ENCODE data around the gene GLUL.

GLUL gene

DNA sequence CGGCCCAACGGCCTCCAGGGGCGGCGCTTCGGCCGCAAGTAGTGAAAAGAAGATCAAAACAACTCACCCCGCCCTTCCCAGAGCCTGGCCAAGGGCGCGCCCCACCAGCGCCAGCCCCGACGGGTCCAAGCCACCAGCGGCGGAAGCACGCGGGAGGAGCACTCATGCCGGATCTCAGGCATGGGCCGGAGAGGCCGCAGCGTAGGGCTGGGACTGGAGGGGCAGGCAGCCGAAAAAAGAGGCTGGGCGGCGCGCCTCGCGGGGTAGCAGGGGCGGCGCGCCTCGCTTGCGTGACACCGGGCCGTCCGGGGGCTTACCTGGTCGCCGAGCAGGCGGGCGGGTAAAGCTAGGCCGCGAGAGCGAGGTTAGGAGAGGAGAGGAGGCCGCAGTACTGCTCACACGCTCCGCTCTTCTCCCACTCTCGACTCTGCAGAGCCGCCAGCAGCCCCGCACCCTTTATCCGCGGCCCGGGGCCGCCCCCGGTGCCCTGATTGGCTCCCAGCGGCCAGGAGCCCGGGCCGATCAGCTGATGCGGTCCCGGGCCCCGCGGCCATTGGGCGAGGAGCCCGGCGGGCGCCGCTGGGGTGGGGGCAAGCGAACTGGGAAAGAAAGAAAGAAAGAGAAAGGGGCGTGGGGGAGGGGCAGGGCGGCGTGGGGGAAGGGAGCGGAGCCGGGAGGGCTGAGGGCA lies at the start of gene GLUL:
GLUL (minus strand) TSS at position 429 of the 688 bp plus-strand sequence. CDS start 3,053 bp downstream, outside the sequence.
- Histone ChIP-seq H3K4me1 (ENCODE audit: control insufficient read depth, insufficient read depth, low read length) (peaks cover 9% of the 10 kb centered on the region), H3K27ac (ENCODE audit: low read depth, low read length) (peak within 1 kb of the TSS; percentile 96), H3K4me3 (ENCODE audit: low read length) (peak within 1 kb of the TSS; percentile 72), H3K27me3 (ENCODE audit: control insufficient read depth, insufficient read depth, low read length) (no peaks in the 10 kb centered on the region), H3K36me3 (ENCODE audit: control insufficient read depth, insufficient read depth, low read length) (peaks cover 14% of the 10 kb centered on the region), H3K9ac (ENCODE audit: low read length) (peak within 1 kb of the TSS; percentile 86)

DNA sequence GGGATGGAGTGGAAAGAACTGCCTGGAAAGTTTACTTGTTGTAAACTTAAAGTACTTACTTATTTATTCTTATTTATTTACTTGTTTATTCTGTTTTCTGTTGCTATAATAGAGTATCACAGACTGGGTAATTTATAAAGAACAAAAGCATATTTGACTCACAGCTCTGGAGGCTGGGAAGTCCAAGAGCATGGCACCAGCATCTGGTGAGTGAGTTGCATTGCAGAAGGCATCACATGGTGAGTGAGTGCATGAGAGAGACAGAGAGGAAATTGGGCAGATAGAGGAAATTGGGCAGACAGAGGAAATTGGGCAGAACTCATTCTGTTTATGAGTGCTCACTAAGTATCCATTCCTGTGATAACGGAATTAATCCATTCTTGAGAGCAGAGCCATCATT lies 46.7 kb upstream of the GLUL start:
- H3K9ac ChIP-seq (ENCODE audit: low read length): no peak overlapping the region
- H3K27me3 ChIP-seq (ENCODE audit: control insufficient read depth, insufficient read depth, low read length): no peaks in the 10 kb centered on the region
- no peaks in the 10 kb centered on the region for H3K4me1 ChIP-seq (ENCODE audit: control insufficient read depth, insufficient read depth, low read length)
- no peak overlapping the region for H3K27ac ChIP-seq (ENCODE audit: low read depth, low read length)
- H3K36me3 ChIP-seq (ENCODE audit: control insufficient read depth, insufficient read depth, low read length): no peaks in the 10 kb centered on the region
- H3K4me3 ChIP-seq (ENCODE audit: low read length): no peak overlapping the region

- Histone ChIP-seq H3K27ac (ENCODE audit: low read depth, low read length) (no peak overlapping the region), H3K9ac (ENCODE audit: low read length) (no peak overlapping the region), H3K4me3 (ENCODE audit: low read length) (no peak overlapping the region), H3K4me1 (ENCODE audit: control insufficient read depth, insufficient read depth, low read length) (no peaks in the 10 kb centered on the region), H3K27me3 (ENCODE audit: control insufficient read depth, insufficient read depth, low read length) (no peaks in the 10 kb centered on the region), H3K36me3 (ENCODE audit: control insufficient read depth, insufficient read depth, low read length) (no peaks in the 10 kb centered on the region)
These were observed 42.0 kb upstream of the GLUL start for GRCh38 chr1:182433580-182433979.

DNA sequence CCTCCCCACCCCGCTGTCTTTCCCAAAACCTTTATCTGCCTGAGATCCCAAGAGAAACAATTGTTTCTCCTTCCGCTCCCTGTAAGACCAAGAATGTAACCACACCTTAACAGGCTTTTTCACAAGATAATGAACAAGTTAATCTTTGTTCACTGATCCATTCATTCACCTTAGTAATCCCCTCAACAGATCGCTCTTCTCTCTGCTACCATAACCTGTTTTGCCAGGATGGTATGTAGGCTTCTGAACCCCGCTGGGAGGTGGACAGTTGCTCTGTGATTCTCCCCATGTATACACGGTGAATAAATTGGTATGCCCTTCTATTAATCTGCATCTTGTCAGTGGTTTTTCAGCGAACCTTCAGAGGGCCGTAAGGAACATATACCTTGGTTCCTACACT lies 39.7 kb upstream of the GLUL start:
- Histone ChIP-seq H3K4me1 (ENCODE audit: control insufficient read depth, insufficient read depth, low read length) (no peaks in the 10 kb centered on the region), H3K36me3 (ENCODE audit: control insufficient read depth, insufficient read depth, low read length) (no peaks in the 10 kb centered on the region), H3K4me3 (ENCODE audit: low read length) (no peak overlapping the region), H3K27ac (ENCODE audit: low read depth, low read length) (no peak overlapping the region), H3K27me3 (ENCODE audit: control insufficient read depth, insufficient read depth, low read length) (no peaks in the 10 kb centered on the region), H3K9ac (ENCODE audit: low read length) (no peak overlapping the region)

DNA sequence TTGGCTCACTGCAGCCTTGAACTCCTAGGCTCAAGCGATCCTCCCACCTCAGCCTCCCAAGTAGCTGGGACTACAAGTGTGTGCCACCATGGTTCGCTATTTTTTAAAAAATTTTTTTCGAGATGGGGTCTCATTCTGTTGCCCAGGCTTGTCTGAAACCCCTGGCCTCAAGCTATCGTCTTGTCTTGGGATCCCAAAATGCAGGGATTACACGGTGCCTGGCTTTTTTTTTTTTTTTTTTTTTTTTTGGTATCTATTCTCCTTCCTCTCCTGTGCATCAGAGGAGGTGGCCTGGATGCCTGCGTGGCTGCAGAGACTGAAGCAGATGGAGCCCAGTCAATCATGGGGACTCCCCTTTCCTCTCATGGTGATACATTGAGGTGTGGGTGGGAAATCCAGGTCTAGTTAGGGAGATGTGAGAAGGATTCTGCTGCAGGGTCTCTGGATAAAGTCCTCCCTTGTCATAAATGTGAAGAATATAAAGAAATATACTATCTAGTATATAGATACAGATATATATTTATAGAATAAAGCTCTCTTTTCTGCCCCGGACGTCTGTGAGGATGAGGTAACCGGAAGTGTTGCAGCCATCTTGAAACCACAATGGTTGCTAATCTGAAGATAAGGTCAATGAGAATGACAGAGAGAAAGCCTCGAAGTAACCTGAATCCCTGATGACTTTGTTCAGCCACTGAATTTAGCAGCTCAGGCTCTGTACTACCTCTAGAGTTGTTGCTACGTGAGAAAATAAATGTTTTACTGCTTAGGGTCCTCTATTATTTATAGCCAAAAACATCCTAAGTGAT lies 38.9 kb upstream of the GLUL start:
- Histone ChIP-seq H3K36me3 (ENCODE audit: control insufficient read depth, insufficient read depth, low read length) (no peaks in the 10 kb centered on the region), H3K27ac (ENCODE audit: low read depth, low read length) (no peak overlapping the region), H3K9ac (ENCODE audit: low read length) (no peak overlapping the region), H3K4me1 (ENCODE audit: control insufficient read depth, insufficient read depth, low read length) (no peaks in the 10 kb centered on the region), H3K4me3 (ENCODE audit: low read length) (no peak overlapping the region), H3K27me3 (ENCODE audit: control insufficient read depth, insufficient read depth, low read length) (no peaks in the 10 kb centered on the region)

DNA sequence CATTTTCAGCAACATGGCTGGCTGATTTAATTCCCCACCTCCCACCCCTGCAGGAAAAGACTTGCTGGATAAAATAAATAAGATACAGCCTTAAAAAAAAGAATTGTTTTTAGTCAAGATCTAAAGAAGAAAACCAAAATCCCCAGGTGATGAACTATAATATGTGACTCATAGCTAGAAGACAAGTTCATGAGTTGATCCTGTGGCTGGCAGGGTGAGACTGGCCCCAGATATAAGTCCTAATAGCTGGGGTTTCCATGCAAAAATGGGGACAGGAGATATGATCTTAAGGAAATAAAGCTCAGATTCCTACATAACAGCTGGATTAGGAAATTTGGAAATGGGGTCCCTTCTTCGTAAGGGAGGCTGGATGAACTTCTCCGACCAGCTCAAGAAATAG lies 36.5 kb upstream of the GLUL start:
- no peaks in the 10 kb centered on the region for H3K36me3 ChIP-seq (ENCODE audit: control insufficient read depth, insufficient read depth, low read length)
- no peak overlapping the region for H3K27ac ChIP-seq (ENCODE audit: low read depth, low read length)
- H3K9ac ChIP-seq (ENCODE audit: low read length): no peak overlapping the region
- H3K4me3 ChIP-seq (ENCODE audit: low read length): no peak overlapping the region
- H3K27me3 ChIP-seq (ENCODE audit: control insufficient read depth, insufficient read depth, low read length): no peaks in the 10 kb centered on the region
- H3K4me1 ChIP-seq (ENCODE audit: control insufficient read depth, insufficient read depth, low read length): no peaks in the 10 kb centered on the region

GRCh38 chr1:182426442-182427430 lies 35.1 kb upstream of the GLUL start:
- H3K4me1 ChIP-seq (ENCODE audit: control insufficient read depth, insufficient read depth, low read length): no peaks in the 10 kb centered on the region

DNA sequence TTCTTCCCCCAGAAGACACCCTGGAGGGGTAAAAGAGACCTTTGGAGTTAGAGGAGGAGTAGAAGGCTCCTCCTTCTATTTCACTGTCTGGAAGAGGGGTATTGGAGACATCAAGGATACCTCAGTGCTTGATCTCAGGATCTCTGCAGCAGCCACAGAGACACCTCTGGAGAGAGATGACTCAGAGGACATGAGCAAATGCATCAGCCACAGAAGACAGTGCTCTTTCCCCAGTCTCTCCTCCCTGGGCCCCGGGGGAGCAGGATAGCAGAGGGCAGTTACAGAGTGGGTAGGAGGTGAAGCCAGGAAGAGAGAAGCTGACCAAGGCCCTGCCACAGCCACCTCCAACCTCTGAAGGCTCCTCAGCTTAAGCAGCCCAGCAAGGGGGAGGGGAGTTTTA lies 24.2 kb upstream of the GLUL start:
- Histone ChIP-seq H3K27ac (ENCODE audit: low read depth, low read length) (no peak overlapping the region), H3K4me1 (ENCODE audit: control insufficient read depth, insufficient read depth, low read length) (no peaks in the 10 kb centered on the region), H3K9ac (ENCODE audit: low read length) (no peak overlapping the region)

More at GRCh38 chr1:182426442-182427430, 35.1 kb upstream of the GLUL start:
- Histone ChIP-seq H3K27me3 (ENCODE audit: control insufficient read depth, insufficient read depth, low read length) (no peaks in the 10 kb centered on the region), H3K9ac (ENCODE audit: low read length) (no peak overlapping the region), H3K4me3 (ENCODE audit: low read length) (no peak overlapping the region), H3K36me3 (ENCODE audit: control insufficient read depth, insufficient read depth, low read length) (no peaks in the 10 kb centered on the region), H3K27ac (ENCODE audit: low read depth, low read length) (no peak overlapping the region)

DNA sequence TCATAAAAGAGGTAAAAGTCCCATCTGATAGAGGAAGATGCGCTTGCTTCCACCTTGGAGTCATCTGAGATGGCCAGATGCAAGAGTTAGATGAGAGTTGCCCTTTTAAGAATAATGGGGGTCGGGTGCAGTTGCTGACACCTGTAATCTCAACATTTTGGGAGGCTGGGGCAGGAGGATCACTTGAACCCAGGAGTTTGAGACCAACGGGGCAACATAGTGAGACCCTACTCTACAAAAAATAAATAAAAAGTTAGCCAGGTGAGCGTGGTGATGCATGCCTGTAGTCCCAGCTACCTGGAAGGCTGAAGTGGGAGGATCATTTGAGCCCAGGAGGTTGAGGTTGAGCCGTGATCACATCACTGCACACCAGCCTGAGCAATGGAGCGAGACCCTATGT lies 22.4 kb upstream of the GLUL start:
- no peaks in the 10 kb centered on the region for H3K4me1 ChIP-seq (ENCODE audit: control insufficient read depth, insufficient read depth, low read length)
- H3K4me3 ChIP-seq (ENCODE audit: low read length): no peak overlapping the region
- no peak overlapping the region for H3K9ac ChIP-seq (ENCODE audit: low read length)
- no peaks in the 10 kb centered on the region for H3K27me3 ChIP-seq (ENCODE audit: control insufficient read depth, insufficient read depth, low read length)
- H3K36me3 ChIP-seq (ENCODE audit: control insufficient read depth, insufficient read depth, low read length): no peaks in the 10 kb centered on the region
- H3K27ac ChIP-seq (ENCODE audit: low read depth, low read length): no peak overlapping the region

More for the DNA sequence above, 24.2 kb upstream of the GLUL start:
- H3K4me3 ChIP-seq (ENCODE audit: low read length): no peak overlapping the region
- no peaks in the 10 kb centered on the region for H3K27me3 ChIP-seq (ENCODE audit: control insufficient read depth, insufficient read depth, low read length)
- no peaks in the 10 kb centered on the region for H3K36me3 ChIP-seq (ENCODE audit: control insufficient read depth, insufficient read depth, low read length)

GRCh38 chr1:182413486-182413885 lies 21.9 kb upstream of the GLUL start:
- no peak overlapping the region for H3K27ac ChIP-seq (ENCODE audit: low read depth, low read length)
- no peak overlapping the region for H3K4me3 ChIP-seq (ENCODE audit: low read length)
- no peak overlapping the region for H3K9ac ChIP-seq (ENCODE audit: low read length)
- H3K36me3 ChIP-seq (ENCODE audit: control insufficient read depth, insufficient read depth, low read length): no peaks in the 10 kb centered on the region
- no peaks in the 10 kb centered on the region for H3K4me1 ChIP-seq (ENCODE audit: control insufficient read depth, insufficient read depth, low read length)
- H3K27me3 ChIP-seq (ENCODE audit: control insufficient read depth, insufficient read depth, low read length): no peaks in the 10 kb centered on the region

DNA sequence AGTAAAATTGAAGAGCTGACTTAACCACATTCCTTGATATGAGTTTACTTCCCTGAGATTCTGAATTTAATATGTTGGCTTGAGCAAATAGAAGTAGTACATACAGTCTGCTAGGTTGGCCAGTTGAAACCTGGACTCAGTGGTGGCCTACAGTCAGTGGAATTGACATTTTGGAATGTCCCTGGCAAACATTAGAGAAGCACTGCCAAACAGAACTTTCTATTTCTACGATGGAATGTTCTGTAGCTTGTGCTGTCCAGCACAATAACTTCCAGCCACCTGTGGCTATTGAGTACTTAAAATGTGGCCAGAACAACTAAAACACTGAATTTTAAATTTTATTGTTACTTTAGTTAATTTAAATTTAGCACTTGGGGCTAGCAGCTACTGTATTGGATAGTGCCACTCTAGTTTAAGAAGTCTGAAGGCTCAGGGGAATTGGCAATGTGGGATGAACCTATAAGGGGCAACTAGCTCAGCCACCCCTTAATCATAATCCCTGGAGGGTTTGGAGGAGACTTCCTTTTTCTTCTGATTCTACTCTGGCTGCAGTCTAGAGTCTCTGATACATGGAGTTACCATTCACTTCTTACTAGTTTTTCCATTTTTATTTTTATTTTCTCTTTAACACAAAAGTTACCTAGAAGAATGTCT lies 19.2 kb upstream of the GLUL start:
- no peaks in the 10 kb centered on the region for H3K4me1 ChIP-seq (ENCODE audit: control insufficient read depth, insufficient read depth, low read length)
- no peak overlapping the region for H3K9ac ChIP-seq (ENCODE audit: low read length)
- H3K27ac ChIP-seq (ENCODE audit: low read depth, low read length): no peak overlapping the region
- no peaks in the 10 kb centered on the region for H3K36me3 ChIP-seq (ENCODE audit: control insufficient read depth, insufficient read depth, low read length)
- H3K27me3 ChIP-seq (ENCODE audit: control insufficient read depth, insufficient read depth, low read length): no peaks in the 10 kb centered on the region
- H3K4me3 ChIP-seq (ENCODE audit: low read length): no peak overlapping the region

DNA sequence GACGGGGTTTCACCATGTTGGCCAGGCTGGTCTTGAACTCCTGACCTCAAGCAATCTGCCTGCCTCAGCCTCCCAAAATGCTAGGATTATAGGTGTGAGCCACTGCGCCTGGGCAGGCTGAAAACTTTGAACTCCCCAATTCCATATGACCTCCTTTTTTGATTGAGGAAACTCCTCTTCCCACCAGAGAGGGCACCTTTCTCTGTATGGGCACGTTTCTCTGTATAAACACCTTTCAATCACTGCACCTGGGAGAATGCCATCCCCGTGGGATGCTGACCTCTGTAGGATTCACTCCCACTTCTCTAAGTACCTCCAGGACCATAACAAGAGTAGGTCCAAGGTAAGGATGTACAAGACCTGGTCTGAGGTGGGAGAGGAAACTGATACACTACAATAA lies 18.5 kb upstream of the GLUL start:
- Histone ChIP-seq H3K4me3 (ENCODE audit: low read length) (no peak overlapping the region), H3K9ac (ENCODE audit: low read length) (no peak overlapping the region), H3K36me3 (ENCODE audit: control insufficient read depth, insufficient read depth, low read length) (no peaks in the 10 kb centered on the region), H3K4me1 (ENCODE audit: control insufficient read depth, insufficient read depth, low read length) (no peaks in the 10 kb centered on the region), H3K27ac (ENCODE audit: low read depth, low read length) (no peak overlapping the region), H3K27me3 (ENCODE audit: control insufficient read depth, insufficient read depth, low read length) (no peaks in the 10 kb centered on the region)
